Stomach (tissue), 9 donors: ENCODE data around the gene IL10RB. TPM values are rescaled to one million over a fixed set of nuclear protein-coding genes. Genes with fewer than 3 reads are reported as not detected.

Source experiments
- DNase-seq, 2 donors: peaks; one replicate each; pipeline versions ENCODE4 v3.0.0 to v3.0.0-alpha.2; 2013 to 2019
- H3K27ac ChIP-seq, 5 donors: fragments of 200-600 bp in 4 of 5; sonication (generic) in 4 of 5; one replicate each; pipeline ENCODE4 v1.5.1; 2013 to 2019; ENCODE audit warnings: mild to moderate bottlenecking in 1 of 5, moderate library complexity in 1 of 5
- H3K27me3 ChIP-seq, 3 donors: fragments of 200-600 bp; sonication (generic); one replicate each; pipeline ENCODE4 v1.5.1; 2017 to 2019; ENCODE audit warnings: mixed run types in 1 of 3
- H3K36me3 ChIP-seq, 4 donors: fragments of 200-600 bp; sonication (generic); 1 replicate in 3 of 4; 2 replicates in 1 of 4; pipeline ENCODE4 v1.5.1; 2016 to 2019
- H3K4me1 ChIP-seq, 4 donors: fragments of 200-600 bp; sonication (generic); one replicate each; pipeline ENCODE4 v1.5.1; 2016 to 2019
- H3K4me3 ChIP-seq, 4 donors: fragments of 200-600 bp; sonication (generic) in 3 of 4; one replicate each; pipeline ENCODE4 v1.5.1; 2016 to 2019; ENCODE audit warnings: mild to moderate bottlenecking in 1 of 4
- H3K9me3 ChIP-seq, 4 donors: fragments of 200-600 bp; sonication (generic); one replicate each; pipeline ENCODE4 v1.5.1; 2016 to 2019
- CTCF ChIP-seq, 7 experiments: fragments of 450-650 bp in 4 of 7; fragments of 200-600 bp in 3 of 7; sonication (generic) in 3 of 7; IDR thresholded peaks; one replicate each; pipeline ENCODE4 v1.5.1; 2016 to 2019; ENCODE audit warnings: antibody characterized with exemption in 7 of 7, control low read depth in 2 of 7, mild to moderate bottlenecking in 1 of 7
- EP300 ChIP-seq: sonication (generic); formaldehyde crosslinking; IDR thresholded peaks from one replicate; pipeline ENCODE4 v1.6.1; 2017; ENCODE audit warnings: antibody characterized with exemption
- POLR2A ChIP-seq, 4 donors: fragments of 450-650 bp; IDR thresholded peaks; one replicate each; pipeline ENCODE4 v1.6.1; 2016; ENCODE audit warnings: antibody characterized with exemption in 4 of 4, control low read depth in 2 of 4, mild to moderate bottlenecking in 1 of 4, moderate library complexity in 1 of 4
- POLR2AphosphoS5 ChIP-seq, 3 donors: sonication (generic); formaldehyde crosslinking; IDR thresholded peaks; one replicate each; pipeline ENCODE4 v1.6.1; 2016; ENCODE audit warnings: antibody characterized with exemption in 3 of 3
- WGBS, 5 donors: extraction: QIAGEN DNeasy Blood & Tissue Kit in 3 of 5; methylation state at CpG; one replicate each; pipeline versions ENCODE4 v1.1.5 to v1.1.7; 2013 to 2018; 5-methylcytosine and 5-hydroxymethylcytosine counted together
- intact Hi-C: fragments of 100-400 bp; cut with DNase I; formaldehyde crosslinking; loops from one replicate; pipeline ENCODE4 v1.15.1; 2023; ENCODE audit warnings: low total_unique reads
- polyA plus RNA-seq, 3 donors: library from polyadenylated mRNA; stranded (reverse); fragments of 200-250 nt; gene quantifications; one replicate each; pipeline ENCODE4 v1.2.3, GENCODE V29; 2013
- total RNA-seq, 5 donors: library from RNA; depleted of rRNA; stranded (reverse); fragments of >200 nt; gene quantifications; one replicate each; pipeline versions ENCODE4 v1.1.0 to v1.2.3, GENCODE V29; 2014 to 2016
- donor health status: healthy with polysubstance abuse.
- donor health status: Bipolar disorder and iron deficiency.
- donor health status: healthy.

IL10RB gene
- total and polyA plus RNA-seq, 8 donors = 10.3 to 55.3 (median 18.8) TPM; not detected in 1

- no peaks in the 10 kb centered on the region for H3K27me3 ChIP-seq
- H3K4me1 ChIP-seq = peaks cover 14 to 58% (median 33%) of the 10 kb centered on the region in 4 donors
- H3K4me3 ChIP-seq = peak overlapping the region in 3 of 4 donors; percentile 69 to 97 (median 95)
- intact Hi-C loops = no loop called here
- no peaks in the 10 kb centered on the region for H3K36me3 ChIP-seq
- DNase-seq = no peak
- TF ChIP-seq CTCF (IDR thresholded peaks at IDR 0.05) (no peak), EP300 (no peak), POLR2AphosphoS5 (IDR thresholded peaks at IDR 0.05) (no peak), POLR2A (IDR thresholded peaks at IDR 0.05) (no peak)
- peak overlapping the region in 3 of 5 donors; percentile 96 to 98 (median 96) for H3K27ac ChIP-seq
- no peaks in the 10 kb centered on the region for H3K9me3 ChIP-seq
- 42 to 65% (median 46%) methylated on average over 8 of the region's 8 CpGs for WGBS, 5 donors
Measured at GRCh38 chr21:33231526-33231925, 34.6 kb upstream of the IL10RB start.

GRCh38 chr21:33232291-33233034 is 33.7 kb upstream of the IL10RB start:
- no peak for TF ChIP-seq EP300
- TF ChIP-seq CTCF (IDR thresholded peaks at IDR 0.05) = no peak
- TF ChIP-seq POLR2A (IDR thresholded peaks at IDR 0.05) = no peak
- TF ChIP-seq POLR2AphosphoS5 (IDR thresholded peaks at IDR 0.05) = no peak
- intact Hi-C loops = no loop called here
- DNase-seq = peak in 1 of 2 donors; percentile 59
- Histone ChIP-seq H3K27ac (peak overlapping the region in 2 of 5 donors; percentile 96 to 98), H3K36me3 (no peaks in the 10 kb centered on the region), H3K27me3 (no peaks in the 10 kb centered on the region), H3K9me3 (no peaks in the 10 kb centered on the region), H3K4me1 (peaks cover 14 to 67% (median 33%) of the 10 kb centered on the region in 4 donors), H3K4me3 (peak overlapping the region in 1 of 4 donors; percentile 69)
- WGBS, 5 donors = 15 to 40% (median 25%) methylated on average over 5 of the region's 5 CpGs

- Histone ChIP-seq H3K4me1 (peaks cover 9 to 76% (median 29%) of the 10 kb centered on the region in 4 donors), H3K27ac (no peak overlapping the region), H3K27me3 (no peaks in the 10 kb centered on the region), H3K36me3 (no peaks in the 10 kb centered on the region), H3K4me3 (no peak overlapping the region), H3K9me3 (no peaks in the 10 kb centered on the region)
- TF ChIP-seq POLR2A (IDR thresholded peaks at IDR 0.05) = no peak
- TF ChIP-seq POLR2AphosphoS5 (IDR thresholded peaks at IDR 0.05) = no peak
- TF ChIP-seq EP300 = no peak
- no peak for TF ChIP-seq CTCF (IDR thresholded peaks at IDR 0.05)
- 69 to 82% (median 71%) methylated on average over 3 of the region's 3 CpGs for WGBS, 5 donors
- DNase-seq = no peak
- intact Hi-C loops = no loop called here
Measured at GRCh38 chr21:33234635-33235520, 31.3 kb upstream of the IL10RB start.

GRCh38 chr21:33236013-33236686 is 30.0 kb upstream of the IL10RB start:
- Histone ChIP-seq H3K27ac (no peak overlapping the region), H3K4me3 (no peak overlapping the region), H3K36me3 (no peaks in the 10 kb centered on the region), H3K27me3 (no peaks in the 10 kb centered on the region), H3K4me1 (peaks cover under 1 to 69% (median 20%) of the 10 kb centered on the region in 4 donors), H3K9me3 (no peaks in the 10 kb centered on the region)
- intact Hi-C loops = no loop called here
- TF ChIP-seq POLR2AphosphoS5 (IDR thresholded peaks at IDR 0.05) (no peak), CTCF (IDR thresholded peaks at IDR 0.05) (no peak), EP300 (no peak), POLR2A (IDR thresholded peaks at IDR 0.05) (no peak)
- DNase-seq = no peak
- WGBS, 5 donors = 91 to 98% (median 95%) methylated on average over 6 of the region's 6 CpGs
